Renal cortical epithelial cell (primary cell): ENCODE results near the gene RANGAP1. TPM values are rescaled to one million over a fixed set of nuclear protein-coding genes. Genes with fewer than 3 reads are reported as not detected.

ENCODE experiments used
- DNase-seq: peaks from one replicate; pipeline ENCODE4 v3.0.0-alpha.2; 2011; ENCODE audit warnings: low read depth
- total RNA-seq: library from RNA; depleted of rRNA; stranded (reverse); fragments of >200 nt; gene quantifications from 2 replicates; pipeline ENCODE4 v1.2.3, GENCODE V29; 2014

RANGAP1 gene
- total RNA-seq, 1 donor from 2014 or later = 78.8 TPM

- DNase-seq = no peak
Measured at GRCh38 chr22:41234815-41235695, 50.9 kb downstream of the RANGAP1 start.

GRCh38 chr22:41231369-41231768, 54.6 kb downstream of the RANGAP1 start:
- DNase-seq = no peak

GRCh38 chr22:41230401-41230785, 55.6 kb downstream of the RANGAP1 start:
- no peak for DNase-seq

GRCh38 chr22:41229730-41230400, 56.1 kb downstream of the RANGAP1 start:
- no peak for DNase-seq

GRCh38 chr22:41229215-41229614, 56.8 kb downstream of the RANGAP1 start:
- no peak for DNase-seq

GRCh38 chr22:41226723-41227655, 59.0 kb downstream of the RANGAP1 start:
- no peak for DNase-seq

- DNase-seq = no peak
Measured at GRCh38 chr22:41223535-41223934, 62.5 kb downstream of the RANGAP1 start.

- no peak for DNase-seq
Measured at GRCh38 chr22:41222846-41223507, 63.0 kb downstream of the RANGAP1 start.

GRCh38 chr22:41217553-41218157, 68.3 kb downstream of the RANGAP1 start:
- DNase-seq = peak; percentile 20

GRCh38 chr22:41216984-41217383, 69.0 kb downstream of the RANGAP1 start:
- DNase-seq = no peak

GRCh38 chr22:41215926-41216325, 70.1 kb downstream of the RANGAP1 start:
- no peak for DNase-seq

- DNase-seq = no peak
Measured at GRCh38 chr22:41215409-41215808, 70.6 kb downstream of the RANGAP1 start.

GRCh38 chr22:41206719-41207118, 79.3 kb downstream of the RANGAP1 start:
- DNase-seq = no peak

GRCh38 chr22:41204992-41205900, 80.7 kb downstream of the RANGAP1 start, which contains the start of gene L3MBTL2:
L3MBTL2 (plus strand) TSS chr22:41205312; CDS start chr22:41205363, 51 bp downstream.
- peak; percentile 87 for DNase-seq

- no peak for DNase-seq
Measured at GRCh38 chr22:41204066-41204465, 81.9 kb downstream of the RANGAP1 start.

GRCh38 chr22:41203118-41203517, 82.9 kb downstream of the RANGAP1 start:
- no peak for DNase-seq

GRCh38 chr22:41201141-41201540, 84.8 kb downstream of the RANGAP1 start:
- DNase-seq = no peak

GRCh38 chr22:41198027-41198580, 87.9 kb downstream of the RANGAP1 start:
- DNase-seq = no peak
